H1 (cell line): ENCODE data around the gene ACAT2. TPM values are rescaled to one million over a fixed set of nuclear protein-coding genes. Genes with fewer than 3 reads are reported as not detected.

ENCODE experiments used
- polyA plus RNA-seq, 7 experiments: library from polyadenylated mRNA; depleted of rRNA in 3 of 7; stranded (reverse) in 5 of 7; unstranded in 2 of 7; fragments of >200 nt in 5 of 7; fragments of 200-250 nt in 2 of 7; gene quantifications; 1 replicate in 5 of 7; 2 replicates in 1 of 7; 4 replicates in 1 of 7; pipeline versions ENCODE4 v1.2.1 to v1.2.3, GENCODE V29; 2011 to 2013; ENCODE audit warnings: missing spikeins in 2 of 7, mixed read lengths in 2 of 7
- total RNA-seq: library from RNA; stranded (reverse); fragmentation: NEBNext Ultra II Directional; extraction: Animal tissue kit (Norgen Biotek cat#: 25700); gene quantifications from 2 replicates; pipeline ENCODE4 v1.2.1, GENCODE V29; 2021
- TF ChIP-seq, protein P1 (sequence below): IDR thresholded peaks from 2 replicates; pipeline ENCODE4 v1.6.1; 2012; ENCODE audit warnings: inconsistent platforms

ACAT2 gene
- total and polyA plus RNA-seq, 2 of the 8 experiments (the other 6 are each of a cell fraction or from before 2014, with no cell fraction given), result 61.6 to 166 TPM

- TF ChIP-seq, protein P1, sequence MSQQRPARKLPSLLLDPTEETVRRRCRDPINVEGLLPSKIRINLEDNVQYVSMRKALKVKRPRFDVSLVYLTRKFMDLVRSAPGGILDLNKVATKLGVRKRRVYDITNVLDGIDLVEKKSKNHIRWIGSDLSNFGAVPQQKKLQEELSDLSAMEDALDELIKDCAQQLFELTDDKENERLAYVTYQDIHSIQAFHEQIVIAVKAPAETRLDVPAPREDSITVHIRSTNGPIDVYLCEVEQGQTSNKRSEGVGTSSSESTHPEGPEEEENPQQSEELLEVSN, result no peak
Observed at GRCh38 chr6:159759645-159760044, 2.2 kb upstream of the ACAT2 start (continued).
